ENCODE data around the gene CRTC3.
"Not testable (repeated sequence)": the region's sequence is repeated elsewhere in the genome, so short reads cannot be mapped to it uniquely, and the experiment has no call there.

The CRTC3 gene

GRCh38 chr15:90667073-90667754, 137.5 kb downstream of the CRTC3 start:
- no peak for DNase-seq (ENCODE audit: extremely low read depth in 1 of 2, low read depth in 1 of 2)

GRCh38 chr15:90667755-90668345, 138.1 kb downstream of the CRTC3 start:
- not testable (repeated sequence) for DNase-seq (ENCODE audit: extremely low read depth in 1 of 2, low read depth in 1 of 2)

DNA sequence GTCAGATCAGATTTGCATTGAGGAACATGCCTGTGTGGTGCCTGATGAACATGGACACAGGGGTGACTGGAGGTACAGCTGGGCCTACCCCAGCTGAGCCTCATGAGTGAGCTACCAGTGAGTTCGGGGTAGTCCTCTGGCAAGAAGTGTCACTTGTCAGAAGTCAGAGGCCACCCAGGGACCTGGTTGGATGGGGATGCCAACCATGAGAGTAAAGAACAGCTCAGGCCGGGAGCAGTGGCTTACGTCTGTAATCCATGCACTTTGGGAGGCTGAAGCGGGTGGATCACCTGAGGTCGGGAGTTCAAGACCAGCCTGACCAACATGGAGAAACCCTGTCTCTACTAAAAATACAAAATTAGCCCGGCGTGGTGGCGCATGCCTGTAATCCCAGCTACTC, 140.9 kb downstream of the CRTC3 start:
- not testable (repeated sequence) for DNase-seq (ENCODE audit: extremely low read depth in 1 of 2, low read depth in 1 of 2)

GRCh38 chr15:90671216-90671615, 141.5 kb downstream of the CRTC3 start:
- no peak for DNase-seq (ENCODE audit: extremely low read depth in 1 of 2, low read depth in 1 of 2)

DNA sequence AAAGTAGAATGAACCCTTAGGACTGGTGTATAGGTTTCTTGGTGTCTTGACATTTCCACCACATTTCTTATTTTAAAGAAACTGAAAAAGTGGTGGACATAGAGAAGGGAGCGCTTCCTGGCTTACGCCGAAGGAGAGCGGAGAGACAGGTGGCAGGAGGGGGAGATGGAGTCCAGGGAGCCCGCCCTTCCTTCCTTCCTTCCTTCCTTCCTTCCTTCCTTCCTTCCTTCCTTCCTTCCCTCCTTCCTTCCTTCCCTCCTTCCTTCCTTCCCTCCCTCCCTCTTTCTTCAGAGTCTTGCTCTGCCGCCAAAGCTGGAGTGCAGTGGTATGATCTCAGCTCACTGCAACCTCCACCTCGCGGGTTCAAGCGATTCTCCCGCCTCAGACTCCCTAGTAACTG, 143.6 kb downstream of the CRTC3 start:
- DNase-seq (ENCODE audit: extremely low read depth in 1 of 2, low read depth in 1 of 2): not testable (repeated sequence)

DNA sequence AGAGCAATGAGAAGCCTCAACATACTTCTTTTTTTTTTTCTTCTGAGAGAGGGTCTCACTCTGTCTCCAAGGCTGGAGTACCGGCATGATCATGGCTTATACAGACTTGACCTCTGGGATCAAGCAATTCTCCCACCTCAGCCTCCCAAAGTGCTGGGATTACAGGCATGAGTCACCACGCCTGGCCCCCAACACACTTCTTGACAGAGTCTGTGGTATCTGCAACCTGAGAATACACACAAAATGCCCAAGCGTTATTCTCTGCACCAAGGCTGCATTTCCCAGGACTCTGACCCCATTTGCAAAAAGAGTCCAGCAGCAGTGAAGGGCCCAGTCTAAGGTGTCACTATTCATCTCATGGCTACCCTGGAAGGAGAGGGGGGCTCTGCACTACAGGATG, 144.8 kb downstream of the CRTC3 start:
- no peak for DNase-seq (ENCODE audit: extremely low read depth in 1 of 2, low read depth in 1 of 2)

DNA sequence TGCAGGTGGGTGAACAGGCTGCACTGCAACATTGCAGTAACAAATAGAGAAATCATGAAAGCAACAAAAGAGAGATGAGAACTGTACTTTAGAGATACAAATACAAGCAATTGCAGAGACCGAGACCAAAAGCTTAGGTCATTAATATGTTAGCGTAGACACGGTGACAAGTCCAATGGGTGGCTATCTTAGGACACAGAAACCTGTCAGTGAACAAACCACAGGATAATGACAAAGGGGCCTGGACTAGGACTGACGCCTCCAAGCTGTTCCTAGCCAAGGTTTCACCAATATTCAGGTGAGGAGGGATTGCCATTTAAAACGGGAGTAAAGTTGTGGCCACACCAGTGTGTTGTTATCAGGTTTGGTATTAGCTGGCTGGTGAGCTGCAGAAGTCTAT, 145.7 kb downstream of the CRTC3 start:
- DNase-seq (ENCODE audit: extremely low read depth in 1 of 2, low read depth in 1 of 2): no peak

GRCh38 chr15:90677807-90678790, 148.4 kb downstream of the CRTC3 start:
- DNase-seq (ENCODE audit: extremely low read depth in 1 of 2, low read depth in 1 of 2): no peak

DNA sequence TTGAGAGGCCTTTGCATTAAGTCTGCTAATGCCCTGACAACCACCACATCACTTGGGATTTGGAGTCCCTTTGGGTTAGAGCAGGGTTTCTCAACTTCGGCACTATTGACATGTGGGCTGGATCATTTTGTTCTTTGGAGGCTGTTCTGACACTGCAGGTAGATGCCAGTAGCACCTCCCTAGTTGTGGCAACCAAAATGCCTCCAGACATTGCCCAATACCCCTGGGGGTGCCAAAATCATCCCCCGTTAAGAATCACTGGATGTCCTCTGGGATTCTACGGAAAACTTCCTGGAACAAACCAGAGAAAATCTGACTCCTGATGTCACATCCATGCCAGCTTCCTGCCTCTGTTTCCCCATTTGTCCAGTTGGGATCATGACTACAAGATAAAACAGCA, 150.2 kb downstream of the CRTC3 start:
- DNase-seq (ENCODE audit: extremely low read depth in 1 of 2, low read depth in 1 of 2): no peak

DNA sequence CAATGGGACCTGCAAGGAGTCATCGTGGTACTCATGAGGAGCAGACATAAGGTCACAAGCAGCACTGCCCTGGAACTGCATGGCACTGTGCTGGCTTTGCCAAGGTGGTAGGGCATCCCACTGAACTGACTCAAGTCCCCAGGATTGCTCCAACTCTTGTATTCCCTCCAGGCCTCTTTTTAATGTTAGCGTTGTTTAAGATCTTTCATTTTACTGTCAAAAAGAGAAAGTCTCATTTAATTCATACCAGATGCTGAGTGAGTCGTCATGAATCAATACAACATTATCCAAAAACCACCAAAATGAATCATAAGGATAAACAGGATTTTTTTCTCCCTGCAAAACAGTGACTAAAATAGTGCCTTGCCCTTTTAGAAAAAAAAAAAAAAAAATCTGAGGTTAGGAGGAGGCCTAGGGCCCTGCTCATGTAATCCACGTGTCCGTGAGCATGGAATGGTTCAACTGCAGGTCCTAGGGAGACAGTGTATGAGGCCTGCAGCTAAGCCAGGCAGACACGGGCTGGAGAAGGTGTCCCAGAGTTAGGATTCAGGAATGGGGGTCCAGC, 150.7 kb downstream of the CRTC3 start:
- no peak for DNase-seq (ENCODE audit: extremely low read depth in 1 of 2, low read depth in 1 of 2)

GRCh38 chr15:90681056-90681455, 151.3 kb downstream of the CRTC3 start:
- no peak for DNase-seq (ENCODE audit: extremely low read depth in 1 of 2, low read depth in 1 of 2)

DNA sequence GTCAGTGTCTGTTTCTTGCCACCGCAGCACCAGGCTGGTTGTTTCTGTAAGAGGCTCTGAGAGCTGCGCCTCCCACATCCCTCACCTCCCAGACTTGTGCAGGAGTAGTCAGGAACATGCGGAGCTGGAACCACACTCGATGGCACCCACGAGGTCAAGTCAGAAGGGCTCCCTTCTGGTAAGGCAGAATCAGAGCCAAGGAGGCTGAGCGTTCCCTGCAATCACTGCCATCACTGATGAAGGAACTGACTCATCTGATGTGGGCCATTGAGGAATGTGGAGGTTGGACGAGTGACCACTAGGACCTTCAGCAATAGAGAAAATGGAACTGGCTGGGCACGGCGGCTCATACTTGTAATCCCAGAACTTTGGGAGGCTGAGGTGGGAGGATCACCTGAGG, 151.8 kb downstream of the CRTC3 start:
- DNase-seq (ENCODE audit: extremely low read depth in 1 of 2, low read depth in 1 of 2): no peak

DNA sequence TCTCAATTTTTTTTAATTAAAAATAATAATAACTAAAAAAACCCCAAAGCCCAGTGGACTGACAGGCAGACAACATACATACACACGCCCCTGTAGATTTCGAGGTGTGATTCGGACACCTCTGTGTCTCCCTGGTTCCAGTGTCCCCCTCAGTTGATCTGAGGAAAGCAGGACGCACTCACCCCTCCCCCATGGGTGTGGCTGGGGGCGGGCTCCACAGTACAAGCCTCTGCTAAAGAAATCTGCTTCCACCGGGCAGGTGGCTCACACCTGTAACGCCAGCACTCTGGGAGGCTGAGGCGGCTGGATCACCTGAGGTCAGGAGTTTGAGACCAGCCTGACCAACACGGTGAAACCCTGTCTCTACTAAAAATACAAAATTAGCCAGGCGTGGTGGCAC, 153.6 kb downstream of the CRTC3 start:
- DNase-seq (ENCODE audit: extremely low read depth in 1 of 2, low read depth in 1 of 2): no peak

DNA sequence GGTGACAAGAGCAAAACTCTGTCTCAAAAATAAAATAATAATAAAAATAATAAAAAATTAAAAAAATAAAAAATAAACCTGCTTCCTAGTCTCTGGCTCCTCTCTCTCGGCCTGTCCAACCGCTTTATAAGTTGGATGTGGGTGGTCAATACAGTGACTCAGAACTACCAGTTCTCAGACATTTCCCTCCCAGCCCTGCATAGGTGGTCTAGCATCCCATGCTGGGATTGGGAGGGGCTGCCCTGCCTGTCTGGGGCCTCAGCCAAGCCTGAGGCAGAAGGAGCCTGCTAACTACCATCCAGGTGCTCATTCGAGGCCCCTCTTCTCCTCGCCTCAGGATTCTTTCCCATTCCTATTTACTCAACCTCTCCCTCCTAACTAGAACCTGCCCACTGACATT, 154.2 kb downstream of the CRTC3 start:
- no peak for DNase-seq (ENCODE audit: extremely low read depth in 1 of 2, low read depth in 1 of 2)

DNA sequence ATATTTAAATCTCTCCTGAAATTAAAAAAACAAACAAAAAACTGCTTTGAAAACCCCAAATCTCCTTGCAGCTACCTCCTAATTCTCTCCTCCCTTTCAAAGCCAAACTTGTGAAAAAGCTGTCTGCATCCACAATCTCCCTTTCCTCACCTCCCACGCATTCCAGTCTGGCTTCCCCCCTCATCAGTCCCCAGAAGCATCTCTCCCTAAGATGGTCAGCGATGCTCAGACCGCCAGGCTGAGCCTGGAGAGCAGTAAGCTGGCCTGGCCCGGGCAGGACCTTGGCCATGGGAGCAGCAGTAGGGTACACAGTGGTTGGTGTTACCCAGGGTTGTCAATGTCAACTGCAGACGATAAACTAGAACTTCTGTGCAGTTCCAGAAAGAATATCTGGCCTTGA, 154.6 kb downstream of the CRTC3 start:
- no peak for DNase-seq (ENCODE audit: extremely low read depth in 1 of 2, low read depth in 1 of 2)

DNA sequence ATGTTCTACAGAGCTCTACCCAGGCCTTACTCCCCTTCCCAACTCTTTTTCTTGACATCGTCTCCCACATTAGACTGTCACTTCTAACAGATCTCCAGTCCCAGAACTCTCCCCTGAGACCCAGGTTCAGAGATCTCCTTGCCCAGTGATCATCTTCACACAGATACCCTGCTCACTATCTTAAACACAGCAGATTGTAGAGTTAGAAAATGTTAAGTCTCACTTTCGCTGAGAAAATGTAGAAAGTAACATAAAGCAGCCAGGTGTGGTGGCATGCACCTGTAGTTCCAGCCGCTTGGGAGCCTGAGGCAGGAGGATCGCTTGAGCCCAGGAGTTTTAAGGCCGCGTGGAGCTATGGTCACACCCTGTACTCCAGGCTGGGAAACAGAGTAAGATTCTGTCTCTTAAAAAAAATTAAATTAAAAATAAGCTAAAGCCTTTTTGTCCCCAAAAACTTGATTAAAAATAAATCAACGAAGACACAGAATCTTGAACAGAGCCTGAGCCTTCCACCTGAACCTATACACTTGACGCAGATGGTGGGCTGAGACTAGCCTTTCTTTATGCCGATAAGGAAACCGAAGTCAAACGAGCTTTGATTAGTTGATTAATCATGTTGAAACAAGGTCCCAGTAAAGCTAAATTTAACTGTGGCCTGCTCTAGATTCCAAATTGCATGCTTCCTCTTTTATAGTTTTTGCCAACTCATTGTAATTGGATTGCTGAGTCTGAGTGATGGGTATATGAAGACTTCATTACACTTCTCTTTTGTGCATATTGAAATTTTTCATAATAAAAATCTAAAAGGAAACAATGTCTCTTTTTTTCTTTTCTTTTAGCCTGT, 156.1 kb downstream of the CRTC3 start:
- no peak for DNase-seq (ENCODE audit: extremely low read depth in 1 of 2, low read depth in 1 of 2)

DNA sequence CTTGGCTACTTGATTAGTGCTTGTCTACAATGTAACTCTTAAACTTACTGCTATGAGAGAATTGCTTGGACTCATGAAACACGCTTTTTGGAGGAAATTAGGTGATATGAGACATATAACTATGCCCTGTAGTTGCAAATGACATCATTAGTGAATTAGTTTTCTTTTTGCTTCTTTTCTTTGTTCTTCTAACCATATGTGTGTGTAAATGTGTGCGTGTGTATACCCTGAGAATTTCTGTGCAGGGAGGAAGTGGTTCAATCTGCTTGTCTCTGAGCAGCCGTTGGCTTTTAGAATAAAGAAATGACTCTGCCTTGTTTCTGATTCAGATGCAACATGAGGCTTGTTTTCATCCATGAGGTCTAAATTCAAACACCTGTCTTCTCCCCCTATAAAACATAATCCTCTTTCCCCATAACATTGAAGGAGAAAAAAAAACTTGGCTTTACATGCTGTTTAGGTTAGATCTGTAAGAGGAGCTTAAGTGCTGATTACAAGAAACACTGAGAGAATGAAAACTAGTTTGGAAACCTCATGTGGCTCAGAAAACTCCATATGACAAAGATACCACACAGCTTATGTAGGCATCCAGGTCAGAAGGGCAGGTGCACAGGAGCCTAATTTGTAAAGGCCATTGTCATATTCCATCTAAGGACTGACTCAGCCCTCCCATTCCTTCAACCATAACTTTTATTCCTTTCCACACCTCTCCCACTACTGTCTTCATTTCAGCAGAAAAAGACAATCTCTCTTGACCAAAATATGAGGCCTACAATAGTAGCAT, 156.9 kb downstream of the CRTC3 start:
- DNase-seq (ENCODE audit: extremely low read depth in 1 of 2, low read depth in 1 of 2): no peak

GRCh38 chr15:90689326-90689961, 159.7 kb downstream of the CRTC3 start:
- DNase-seq (ENCODE audit: extremely low read depth in 1 of 2, low read depth in 1 of 2): not testable (repeated sequence)

- no peak for DNase-seq (ENCODE audit: extremely low read depth in 1 of 2, low read depth in 1 of 2)
Measured at GRCh38 chr15:90690585-90690984, 160.9 kb downstream of the CRTC3 start.
